Right lobe of liver (tissue), 4 donors: ENCODE data around the gene RANBP1.

Experiments used
- POLR2A ChIP-seq: fragments of 450-650 bp; IDR thresholded peaks from one replicate; pipeline ENCODE4 v1.6.1; 2017; ENCODE audit warnings: antibody characterized with exemption, mild to moderate bottlenecking
- TF ChIP-seq, protein P1 (sequence below), 4 donors: fragments of 200-600 bp in 3 of 4; fragments of 450-650 bp in 1 of 4; IDR thresholded peaks; one replicate each; pipeline versions ENCODE4 v1.5.1 to v1.8.0; 2016 to 2022; ENCODE audit warnings: antibody characterized with exemption in 4 of 4, mild to moderate bottlenecking in 2 of 4
- donor health status: DM: no; HTN: no; CAD: no.
- donor health status: DM: no; HTN: no; CAD: no.
- donor health status: DM: no; HTN: yes; CAD: no.

- TF ChIP-seq, protein P1, sequence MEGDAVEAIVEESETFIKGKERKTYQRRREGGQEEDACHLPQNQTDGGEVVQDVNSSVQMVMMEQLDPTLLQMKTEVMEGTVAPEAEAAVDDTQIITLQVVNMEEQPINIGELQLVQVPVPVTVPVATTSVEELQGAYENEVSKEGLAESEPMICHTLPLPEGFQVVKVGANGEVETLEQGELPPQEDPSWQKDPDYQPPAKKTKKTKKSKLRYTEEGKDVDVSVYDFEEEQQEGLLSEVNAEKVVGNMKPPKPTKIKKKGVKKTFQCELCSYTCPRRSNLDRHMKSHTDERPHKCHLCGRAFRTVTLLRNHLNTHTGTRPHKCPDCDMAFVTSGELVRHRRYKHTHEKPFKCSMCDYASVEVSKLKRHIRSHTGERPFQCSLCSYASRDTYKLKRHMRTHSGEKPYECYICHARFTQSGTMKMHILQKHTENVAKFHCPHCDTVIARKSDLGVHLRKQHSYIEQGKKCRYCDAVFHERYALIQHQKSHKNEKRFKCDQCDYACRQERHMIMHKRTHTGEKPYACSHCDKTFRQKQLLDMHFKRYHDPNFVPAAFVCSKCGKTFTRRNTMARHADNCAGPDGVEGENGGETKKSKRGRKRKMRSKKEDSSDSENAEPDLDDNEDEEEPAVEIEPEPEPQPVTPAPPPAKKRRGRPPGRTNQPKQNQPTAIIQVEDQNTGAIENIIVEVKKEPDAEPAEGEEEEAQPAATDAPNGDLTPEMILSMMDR (IDR thresholded peaks at IDR 0.05) = no peak
- no peak for TF ChIP-seq POLR2A
Measured at GRCh38 chr22:20118300-20119020, 2.6 kb downstream of the RANBP1 start.
